H1 (cell line): ENCODE data around the gene IGSF9. TPM values are rescaled to one million over a fixed set of nuclear protein-coding genes. Genes with fewer than 3 reads are reported as not detected.
"Not testable (repeated sequence)": the region's sequence is repeated elsewhere in the genome, so short reads cannot be mapped to it uniquely, and the experiment has no call there.

ENCODE experiments used
- CTCF ChIA-PET: fragments of 300-600 bp; sonication (Branson Sonifier 250); formaldehyde crosslinking; loops from one replicate; lab custom pipeline; 2021; ENCODE audit not compliant: partially characterized antibody; lab: Charles Lee
- POLR2A ChIA-PET: fragments of 300-600 bp; sonication (Branson Sonifier 250); formaldehyde crosslinking; loops from one replicate; lab custom pipeline; 2021; ENCODE audit warnings: inconsistent platforms; ENCODE audit not compliant: partially characterized antibody; lab: Charles Lee
- DNase-seq, 2 experiments: peaks; one replicate each; pipeline versions ENCODE4 v3.0.0 to v3.0.0-alpha.2; 2010 to 2022; ENCODE audit warnings: low spot score in 2 of 2, low read depth in 1 of 2, mixed read lengths in 1 of 2
- FAIRE-seq: peaks from 2 replicates; lab custom pipeline; 2011; peaks lifted over from hg19 to GRCh38; lab: Jason Lieb, UNC
- H2AFZ ChIP-seq: 2 replicates; pipeline ENCODE4 v1.8.1; 2012; ENCODE audit warnings: low read length, inconsistent platforms
- H2AK5ac ChIP-seq: 2 replicates; pipeline ENCODE4 v1.6.1; 2013; ENCODE audit warnings: low read depth, low read length
- H2BK120ac ChIP-seq: replicated peaks from 2 replicates; pipeline ENCODE3; 2013; ENCODE audit warnings: low read depth, low read length, inconsistent platforms
- H2BK12ac ChIP-seq: 2 replicates; pipeline ENCODE4 v1.6.1; 2013; ENCODE audit warnings: low read depth, low read length
- H2BK15ac ChIP-seq: 2 replicates; pipeline ENCODE4 v1.6.1; 2013; ENCODE audit warnings: low read length
- H2BK20ac ChIP-seq: 2 replicates; pipeline ENCODE4 v1.6.1; 2013; ENCODE audit warnings: low read length
- H2BK5ac ChIP-seq: 2 replicates; pipeline ENCODE4 v1.6.1; 2013; ENCODE audit warnings: low read depth, low read length
- H3K14ac ChIP-seq: 2 replicates; pipeline ENCODE4 v1.6.1; 2013; ENCODE audit warnings: inconsistent platforms; ENCODE audit not compliant: insufficient read length
- H3K18ac ChIP-seq: 2 replicates; pipeline ENCODE4 v1.6.1; 2013; ENCODE audit warnings: low read length; ENCODE audit errors: extremely low read depth
- H3K23ac ChIP-seq: 2 replicates; pipeline ENCODE4 v1.6.1; 2013; ENCODE audit warnings: inconsistent platforms; ENCODE audit not compliant: insufficient read length
- H3K23me2 ChIP-seq: 2 replicates; pipeline ENCODE4 v1.6.1; 2013; ENCODE audit warnings: low read depth, low read length
- H3K27ac ChIP-seq: 2 replicates; pipeline ENCODE4 v1.6.1; 2011; ENCODE audit warnings: low read depth, low read length, inconsistent platforms
- H3K27me3 ChIP-seq, 4 experiments: replicated peaks in 1 of 4; 1 replicate in 1 of 4; 2 replicates in 3 of 4; pipeline versions ENCODE4 v1.6.1 to v1.8.1; 2011 to 2013; ENCODE audit warnings: low read length in 3 of 4, mild to moderate bottlenecking in 3 of 4, inconsistent platforms in 2 of 4, mixed read lengths in 2 of 4, moderate library complexity in 1 of 4; ENCODE audit not compliant: control insufficient read depth in 3 of 4, insufficient read depth in 3 of 4; ENCODE audit errors: extremely low read depth in 1 of 4
- H3K36me3 ChIP-seq, 4 experiments: 2 replicates each; pipeline versions ENCODE4 v1.6.1 to v1.8.1; 2011 to 2013; ENCODE audit warnings: mild to moderate bottlenecking in 4 of 4, low read length in 3 of 4, moderate library complexity in 2 of 4, control low read depth in 1 of 4, inconsistent platforms in 1 of 4; ENCODE audit not compliant: insufficient read depth in 4 of 4, control insufficient read depth in 2 of 4
- H3K4ac ChIP-seq: replicated peaks from 2 replicates; pipeline ENCODE3; 2013; ENCODE audit warnings: low read length, low read depth, mixed read lengths, inconsistent platforms; ENCODE audit not compliant: insufficient read length
- H3K4me1 ChIP-seq, 4 experiments: replicated peaks in 1 of 4; 1 replicate in 1 of 4; 2 replicates in 3 of 4; pipeline versions ENCODE4 v1.6.1 to v1.8.1; 2011 to 2013; ENCODE audit warnings: low read length in 3 of 4, inconsistent platforms in 2 of 4, mixed read lengths in 1 of 4; ENCODE audit not compliant: insufficient read depth in 4 of 4, control insufficient read depth in 3 of 4
- H3K4me2 ChIP-seq, 2 experiments: 2 replicates each; pipeline versions ENCODE4 v1.6.1 to v1.8.1; 2011 to 2013; ENCODE audit warnings: low read depth in 2 of 2, low read length in 2 of 2, control low read depth in 1 of 2, inconsistent platforms in 1 of 2, mild to moderate bottlenecking in 1 of 2; ENCODE audit not compliant: insufficient read depth in 1 of 2
- H3K4me3 ChIP-seq, 4 experiments: fragments of 200-600, 300-600 bp in 1 of 4; sonication (generic), shearing (Covaris generic), sonication (Bioruptor Twin) in 1 of 4; 2 replicates each; pipeline versions ENCODE4 v1.5.1 to v1.8.1; 2011 to 2016; ENCODE audit warnings: low read length in 4 of 4, low read depth in 3 of 4, control low read depth in 2 of 4, inconsistent platforms in 2 of 4, mild to moderate bottlenecking in 2 of 4, mixed read lengths in 1 of 4, moderate library complexity in 1 of 4; ENCODE audit not compliant: insufficient read depth in 2 of 4; ENCODE audit errors: extremely low read depth in 1 of 4
- H3K56ac ChIP-seq: replicated peaks from 2 replicates; pipeline ENCODE3; 2013; ENCODE audit warnings: low read depth, mild to moderate bottlenecking, mixed read lengths, low read length, inconsistent platforms; ENCODE audit not compliant: insufficient read length
- H3K79me1 ChIP-seq: 2 replicates; pipeline ENCODE4 v1.6.1; 2013; ENCODE audit warnings: low read depth, low read length, control low read depth
- H3K79me2 ChIP-seq, 2 experiments: 2 replicates each; pipeline versions ENCODE4 v1.6.1 to v1.8.1; 2012 to 2013; ENCODE audit warnings: low read length in 2 of 2, mild to moderate bottlenecking in 2 of 2, inconsistent platforms in 1 of 2; ENCODE audit not compliant: insufficient read depth in 2 of 2, control insufficient read depth in 1 of 2
- H3K9ac ChIP-seq, 4 experiments: replicated peaks in 1 of 4; 1 replicate in 1 of 4; 2 replicates in 3 of 4; pipeline versions ENCODE4 v1.6.1 to v1.8.1; 2011 to 2013; ENCODE audit warnings: low read depth in 3 of 4, low read length in 3 of 4, control low read depth in 2 of 4, mild to moderate bottlenecking in 2 of 4, moderate library complexity in 2 of 4, inconsistent platforms in 1 of 4; ENCODE audit errors: extremely low read depth in 1 of 4
- H3K9me3 ChIP-seq, 2 experiments: 2 replicates each; pipeline versions ENCODE4 v1.6.1 to v1.8.1; 2012 to 2013; ENCODE audit warnings: mild to moderate bottlenecking in 2 of 2, moderate library complexity in 2 of 2, control low read depth in 1 of 2, inconsistent platforms in 1 of 2, low read depth in 1 of 2, low read length in 1 of 2, mixed read lengths in 1 of 2; ENCODE audit not compliant: insufficient read depth in 2 of 2
- H4K20me1 ChIP-seq, 2 experiments: replicated peaks in 1 of 2; 2 replicates each; pipeline versions ENCODE3 to v1.8.1; 2011 to 2013; ENCODE audit warnings: inconsistent platforms in 2 of 2, low read length in 2 of 2, mild to moderate bottlenecking in 1 of 2; ENCODE audit not compliant: insufficient read depth in 2 of 2, control insufficient read depth in 1 of 2
- H4K5ac ChIP-seq: 2 replicates; pipeline ENCODE4 v1.6.1; 2013; ENCODE audit warnings: low read length, low read depth, mixed read lengths, inconsistent platforms; ENCODE audit not compliant: insufficient read length
- H4K8ac ChIP-seq: 2 replicates; pipeline ENCODE4 v1.8.0; 2013; ENCODE audit warnings: mild to moderate bottlenecking, moderate library complexity, low read length, inconsistent platforms; ENCODE audit not compliant: insufficient read depth; ENCODE audit errors: extremely low read depth
- H4K91ac ChIP-seq: replicated peaks from 2 replicates; pipeline ENCODE3; 2013; ENCODE audit warnings: low read length, mixed read lengths, inconsistent platforms; ENCODE audit not compliant: insufficient read length
- ASH2L ChIP-seq: fragments of 200-600, 300-600 bp; sonication (generic); IDR thresholded peaks from one replicate; pipeline ENCODE4 v1.7.1; 2017; ENCODE audit warnings: low read length
- BACH1 ChIP-seq: IDR thresholded peaks from 2 replicates; pipeline ENCODE4 v1.6.1; 2012; ENCODE audit warnings: low read length, improper control_type of control experiment
- CHD2 ChIP-seq: IDR thresholded peaks from 2 replicates; pipeline ENCODE4 v1.6.1; 2012; ENCODE audit warnings: low read length, improper control_type of control experiment
- CREB1 ChIP-seq: IDR thresholded peaks from 2 replicates; pipeline ENCODE4 v1.6.1; 2012; ENCODE audit warnings: inconsistent platforms
- NANOG ChIP-seq: IDR thresholded peaks from 2 replicates; pipeline ENCODE4 v1.6.1; 2011; ENCODE audit warnings: low read length, low read depth, mild to moderate bottlenecking, inconsistent platforms; ENCODE audit not compliant: insufficient read depth, poor library complexity, severe bottlenecking
- POLR2A ChIP-seq, 2 experiments: IDR thresholded peaks; 1 replicate in 1 of 2; 2 replicates in 1 of 2; pipeline ENCODE4 v1.6.1; 2011; ENCODE audit warnings: low read depth in 2 of 2, low read length in 2 of 2, mild to moderate bottlenecking in 2 of 2; ENCODE audit errors: control extremely low read depth in 1 of 2
- POU5F1 ChIP-seq: IDR thresholded peaks from 2 replicates; pipeline ENCODE4 v1.6.1; 2011; ENCODE audit warnings: low read depth, mild to moderate bottlenecking, low read length, moderate library complexity
- TBP ChIP-seq: IDR thresholded peaks from 2 replicates; pipeline ENCODE4 v1.6.1; 2011; ENCODE audit warnings: low read depth, low read length, improper control_type of control experiment
- WGBS, 2 experiments: shearing (Covaris generic) in 1 of 2; methylation state at CpG; one replicate each; pipeline versions ENCODE4 v1.1.6 to v1.1.7; 2013 to 2015; ENCODE audit warnings: low lambda C conversion rate in 2 of 2, mixed read lengths in 2 of 2, inconsistent platforms in 1 of 2, low coverage in 1 of 2, missing lambda C conversion rate in 1 of 2; ENCODE audit not compliant: insufficient replicate concordance in 2 of 2, insufficient coverage in 1 of 2, insufficient read length in 1 of 2; ENCODE audit errors: extremely low coverage in 1 of 2, missing lambda C conversion rate in 1 of 2; 5-methylcytosine and 5-hydroxymethylcytosine counted together
- polyA plus RNA-seq, 7 experiments: library from polyadenylated mRNA; depleted of rRNA in 3 of 7; stranded (reverse) in 5 of 7; unstranded in 2 of 7; fragments of >200 nt in 5 of 7; fragments of 200-250 nt in 2 of 7; gene quantifications; 1 replicate in 5 of 7; 2 replicates in 1 of 7; 4 replicates in 1 of 7; pipeline versions ENCODE4 v1.2.1 to v1.2.3, GENCODE V29; 2011 to 2013; ENCODE audit warnings: missing spikeins in 2 of 7, mixed read lengths in 2 of 7
- total RNA-seq: library from RNA; stranded (reverse); fragmentation: NEBNext Ultra II Directional; extraction: Animal tissue kit (Norgen Biotek cat#: 25700); gene quantifications from 2 replicates; pipeline ENCODE4 v1.2.1, GENCODE V29; 2021
- TF ChIP-seq, protein P1 (sequence below), 3 experiments: IDR thresholded peaks; 1 replicate in 2 of 3; 2 replicates in 1 of 3; pipeline versions ENCODE4 v1.5.1 to v1.6.1; 2011; ENCODE audit warnings: low read length in 3 of 3, mild to moderate bottlenecking in 3 of 3, inconsistent platforms in 2 of 3, low read depth in 1 of 3, moderate library complexity in 1 of 3; ENCODE audit not compliant: insufficient read depth in 1 of 3; ENCODE audit errors: control extremely low read depth in 1 of 3

IGSF9 gene
- total and polyA plus RNA-seq, 2 of the 8 experiments (the other 6 are each of a cell fraction or from before 2014, with no cell fraction given) = 10.9 to 28.1 TPM

DNA sequence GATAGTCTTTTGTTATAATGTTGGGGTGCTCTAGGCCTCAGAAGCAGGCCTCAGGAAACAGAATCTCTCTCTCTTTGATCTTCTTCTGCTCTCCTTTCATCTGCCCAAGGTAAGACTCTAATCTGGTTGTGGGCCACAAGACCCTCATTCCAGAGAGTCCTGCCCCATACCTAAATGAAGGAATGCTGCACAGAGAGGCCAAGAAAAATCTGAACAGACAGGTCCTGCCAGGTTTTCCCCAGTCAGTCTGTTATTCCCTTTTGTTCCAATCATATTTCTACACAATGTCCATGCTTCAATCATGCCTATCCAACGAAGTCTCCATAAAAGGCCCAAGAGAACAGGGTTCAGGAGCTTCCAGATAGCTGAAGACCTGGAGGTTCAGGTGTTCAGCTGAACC is 38.5 kb downstream of the IGSF9 start (continued):
- TF ChIP-seq NANOG = no peak
- TF ChIP-seq ASH2L = no peak
- TF ChIP-seq POU5F1 = no peak
- TF ChIP-seq, protein P1, sequence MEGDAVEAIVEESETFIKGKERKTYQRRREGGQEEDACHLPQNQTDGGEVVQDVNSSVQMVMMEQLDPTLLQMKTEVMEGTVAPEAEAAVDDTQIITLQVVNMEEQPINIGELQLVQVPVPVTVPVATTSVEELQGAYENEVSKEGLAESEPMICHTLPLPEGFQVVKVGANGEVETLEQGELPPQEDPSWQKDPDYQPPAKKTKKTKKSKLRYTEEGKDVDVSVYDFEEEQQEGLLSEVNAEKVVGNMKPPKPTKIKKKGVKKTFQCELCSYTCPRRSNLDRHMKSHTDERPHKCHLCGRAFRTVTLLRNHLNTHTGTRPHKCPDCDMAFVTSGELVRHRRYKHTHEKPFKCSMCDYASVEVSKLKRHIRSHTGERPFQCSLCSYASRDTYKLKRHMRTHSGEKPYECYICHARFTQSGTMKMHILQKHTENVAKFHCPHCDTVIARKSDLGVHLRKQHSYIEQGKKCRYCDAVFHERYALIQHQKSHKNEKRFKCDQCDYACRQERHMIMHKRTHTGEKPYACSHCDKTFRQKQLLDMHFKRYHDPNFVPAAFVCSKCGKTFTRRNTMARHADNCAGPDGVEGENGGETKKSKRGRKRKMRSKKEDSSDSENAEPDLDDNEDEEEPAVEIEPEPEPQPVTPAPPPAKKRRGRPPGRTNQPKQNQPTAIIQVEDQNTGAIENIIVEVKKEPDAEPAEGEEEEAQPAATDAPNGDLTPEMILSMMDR (IDR thresholded peaks at IDR 0.05; ENCODE audit: control extremely low read depth in 1 of 3, insufficient read depth in 1 of 3, low read depth in 1 of 3, low read length in 3 of 3) = no peak
- TF ChIP-seq CREB1 = no peak
- no peak for TF ChIP-seq CHD2
- no peak for TF ChIP-seq POLR2A (IDR thresholded peaks at IDR 0.05; ENCODE audit: control extremely low read depth in 1 of 2, low read depth in 2 of 2, low read length in 2 of 2)
- TF ChIP-seq BACH1 = no peak
- no peak for TF ChIP-seq TBP

DNA sequence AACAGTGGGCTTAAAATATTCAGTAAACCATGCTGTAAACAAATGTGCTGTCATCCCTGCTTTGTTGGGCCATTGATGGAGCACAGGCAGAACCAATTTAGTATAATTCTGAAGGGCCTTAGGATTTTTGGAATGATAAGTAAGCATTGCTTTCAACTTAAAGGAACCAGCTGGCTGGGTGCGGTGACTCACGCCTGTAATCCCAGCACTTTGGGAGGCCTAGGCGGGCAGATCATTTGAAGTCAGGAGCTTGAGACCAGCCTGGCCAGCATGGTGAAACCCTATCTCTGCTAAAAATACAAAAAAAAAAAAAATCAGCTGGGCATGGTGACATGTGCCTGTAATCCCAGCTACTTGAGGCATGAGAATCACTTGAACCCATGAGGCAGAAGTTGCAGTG is 41.4 kb downstream of the IGSF9 start:
- H3K18ac ChIP-seq, FAIRE-seq, H3K27me3 ChIP-seq, H3K23me2 ChIP-seq, H2AK5ac ChIP-seq, H4K91ac ChIP-seq, H2BK12ac ChIP-seq, H4K20me1 ChIP-seq, H4K8ac ChIP-seq, H3K9ac ChIP-seq, H3K14ac ChIP-seq, POLR2A ChIA-PET, H3K36me3 ChIP-seq, H2BK120ac ChIP-seq, H3K9me3 ChIP-seq, H3K23ac ChIP-seq, H3K4ac ChIP-seq, H3K27ac ChIP-seq, H3K4me2 ChIP-seq, H2BK20ac ChIP-seq, H2BK15ac ChIP-seq, H3K79me1 ChIP-seq, DNase-seq, H3K4me3 ChIP-seq, H2BK5ac ChIP-seq, H3K79me2 ChIP-seq, H3K56ac ChIP-seq, H4K5ac ChIP-seq, H2AFZ ChIP-seq: not testable (repeated sequence)
- CTCF ChIA-PET = interaction anchor here (1.3 to 2.6 kb wide), 2 partner anchors 11 to 105 kb away, joined by 4 to 10 read pairs; no protein-coding TSS in a partner anchor
- 65% methylated on average over 3 of the region's 3 CpGs; no CpG with 5 or more reads in 1 of the 2 experiments for WGBS, 2 experiments
- H3K4me1 ChIP-seq = peaks cover 6 to 12% (median 7%) of the 10 kb centered on the region in 4 experiments
